Smooth muscle cell (in vitro differentiated cells): ENCODE results near the gene CAPN5. TPM values are rescaled to one million over a fixed set of nuclear protein-coding genes. Genes with fewer than 3 reads are reported as not detected.
"Not testable (repeated sequence)": the region's sequence is repeated elsewhere in the genome, so short reads cannot be mapped to it uniquely, and the experiment has no call there.

Experiments
- DNase-seq: peaks from one replicate; lab custom pipeline; 2025; ENCODE audit not compliant: unreplicated experiment; lab: John Stamatoyannopoulos, UW
- H2AFZ ChIP-seq: fragments of 200-600 bp; sonication (generic); 2 replicates; pipeline ENCODE4 v1.6.0; 2016; ENCODE audit warnings: antibody characterized with exemption, low read depth, mild to moderate bottlenecking
- H3F3A ChIP-seq: fragments of 200-600 bp; sonication (generic); 2 replicates; pipeline ENCODE4 v1.6.0; 2017; ENCODE audit warnings: antibody characterized with exemption, low read depth
- H3K27ac ChIP-seq: fragments of 200-600 bp; sonication (generic); 2 replicates; pipeline ENCODE4 v1.5.1; 2016; ENCODE audit warnings: low read depth, mild to moderate bottlenecking
- H3K27me3 ChIP-seq: fragments of 200-600 bp; sonication (generic); 2 replicates; pipeline ENCODE4 v1.6.1; 2016; ENCODE audit warnings: low read depth, mild to moderate bottlenecking
- H3K36me3 ChIP-seq: fragments of 200-600 bp; sonication (generic); 2 replicates; pipeline ENCODE4 v1.5.1; 2016; ENCODE audit warnings: low read depth
- H3K4me1 ChIP-seq: fragments of 200-600 bp; sonication (generic); 2 replicates; pipeline ENCODE4 v1.5.1; 2016; ENCODE audit warnings: low read depth
- H3K4me2 ChIP-seq: fragments of 200-600 bp; sonication (generic); 2 replicates; pipeline ENCODE4 v1.6.0; 2016; ENCODE audit warnings: mild to moderate bottlenecking
- H3K4me3 ChIP-seq: fragments of 200-600 bp; sonication (generic); 2 replicates; pipeline ENCODE4 v1.5.1; 2016; ENCODE audit warnings: mild to moderate bottlenecking
- H3K79me2 ChIP-seq: fragments of 200-600 bp; sonication (generic); 2 replicates; pipeline ENCODE4 v1.6.0; 2016; ENCODE audit warnings: low read depth, mild to moderate bottlenecking
- H3K9ac ChIP-seq: fragments of 200-600 bp; sonication (generic); 2 replicates; pipeline ENCODE4 v1.6.0; 2016; ENCODE audit warnings: low read depth
- H3K9me3 ChIP-seq: fragments of 200-600 bp; sonication (generic); replicated peaks from 2 replicates; pipeline ENCODE4 v1.5.1; 2016; ENCODE audit warnings: low read depth
- H4K20me1 ChIP-seq: fragments of 200-600 bp; sonication (generic); 2 replicates; pipeline ENCODE4 v1.6.0; 2016; ENCODE audit warnings: low read depth
- CTCF ChIP-seq: fragments of 200-600 bp; sonication (generic); IDR thresholded peaks from 2 replicates; pipeline ENCODE4 v1.5.1; 2017; ENCODE audit warnings: borderline replicate concordance, mild to moderate bottlenecking, antibody characterized with exemption; ENCODE audit not compliant: insufficient read depth, poor library complexity, severe bottlenecking
- WGBS: methylation state at CpG from one replicate; pipeline ENCODE4 v1.1.7; 2016; ENCODE audit warnings: low lambda C conversion rate; 5-methylcytosine and 5-hydroxymethylcytosine counted together
- polyA plus RNA-seq: library from polyadenylated mRNA; unstranded; fragments of >200 nt; fragmentation: Nextera tagmentation; extraction: Ambion mirVana; gene quantifications from 2 replicates; pipeline ENCODE4 v1.2.1, GENCODE V29; 2016
- total RNA-seq: library from RNA; depleted of rRNA; stranded (reverse); fragments of >200 nt; gene quantifications from 2 replicates; pipeline ENCODE4 v1.2.3, GENCODE V29; 2014

The CAPN5 gene
- total and polyA plus RNA-seq, 2 experiments from 2014 or later = 15.5 to 23.1 TPM

GRCh38 chr11:77095551-77096490, 29.1 kb downstream of the CAPN5 start:
- Histone ChIP-seq H2AFZ (no peak overlapping the region), H4K20me1 (peaks cover 9% of the 10 kb centered on the region), H3K4me3 (no peak overlapping the region), H3K79me2 (no peaks in the 10 kb centered on the region), H3K27me3 (no peaks in the 10 kb centered on the region), H3F3A (no peaks in the 10 kb centered on the region), H3K4me1 (no peaks in the 10 kb centered on the region), H3K9ac (no peak overlapping the region), H3K9me3 (no peaks in the 10 kb centered on the region), H3K36me3 (no peaks in the 10 kb centered on the region), H3K27ac (no peak overlapping the region), H3K4me2 (no peak overlapping the region)
- 94% methylated on average over 21 of the region's 21 CpGs for WGBS
- DNase-seq = no peak
- TF ChIP-seq CTCF = no peak

DNA sequence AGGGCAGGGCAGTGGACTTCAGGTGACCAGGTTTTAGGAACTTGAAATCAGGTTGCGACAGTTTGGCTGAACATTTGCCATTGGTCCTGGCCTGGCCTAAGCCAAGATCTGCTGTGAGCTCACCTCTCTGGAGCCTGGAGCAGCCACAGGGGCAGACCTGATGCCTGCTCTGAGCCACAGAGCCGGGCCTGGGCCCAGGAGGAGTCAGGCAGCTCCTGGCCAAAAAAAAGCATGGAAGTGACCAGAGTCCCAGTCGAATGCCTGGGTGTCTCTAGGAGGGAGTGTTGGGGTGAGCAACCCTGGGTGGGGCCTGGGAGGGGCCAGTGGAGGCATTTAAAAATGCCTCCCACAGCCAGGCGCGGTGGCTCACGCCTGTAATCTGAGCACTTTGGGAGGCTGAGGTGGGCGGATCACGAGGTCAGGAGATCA, 29.8 kb downstream of the CAPN5 start:
- Histone ChIP-seq H3K27me3 (no peaks in the 10 kb centered on the region), H3K4me3 (no peak overlapping the region), H3K4me2 (no peak overlapping the region), H2AFZ (no peak overlapping the region), H3K9me3 (no peaks in the 10 kb centered on the region), H3K9ac (no peak overlapping the region), H3K4me1 (no peaks in the 10 kb centered on the region), H3K79me2 (no peaks in the 10 kb centered on the region), H3K36me3 (no peaks in the 10 kb centered on the region), H3K27ac (no peak overlapping the region), H3F3A (no peaks in the 10 kb centered on the region), H4K20me1 (peaks cover 1% of the 10 kb centered on the region)
- TF ChIP-seq CTCF = no peak
- no peak for DNase-seq
- WGBS = 90% methylated on average over 8 of the region's 8 CpGs

GRCh38 chr11:77097180-77097579, 30.4 kb downstream of the CAPN5 start:
- not testable (repeated sequence) for H2AFZ ChIP-seq, DNase-seq, H3K36me3 ChIP-seq, H4K20me1 ChIP-seq, H3F3A ChIP-seq, H3K4me3 ChIP-seq, H3K4me2 ChIP-seq, H3K79me2 ChIP-seq, H3K27me3 ChIP-seq, H3K4me1 ChIP-seq, H3K27ac ChIP-seq, H3K9me3 ChIP-seq, H3K9ac ChIP-seq
- WGBS = 92% methylated on average over 4 of the region's 4 CpGs

DNA sequence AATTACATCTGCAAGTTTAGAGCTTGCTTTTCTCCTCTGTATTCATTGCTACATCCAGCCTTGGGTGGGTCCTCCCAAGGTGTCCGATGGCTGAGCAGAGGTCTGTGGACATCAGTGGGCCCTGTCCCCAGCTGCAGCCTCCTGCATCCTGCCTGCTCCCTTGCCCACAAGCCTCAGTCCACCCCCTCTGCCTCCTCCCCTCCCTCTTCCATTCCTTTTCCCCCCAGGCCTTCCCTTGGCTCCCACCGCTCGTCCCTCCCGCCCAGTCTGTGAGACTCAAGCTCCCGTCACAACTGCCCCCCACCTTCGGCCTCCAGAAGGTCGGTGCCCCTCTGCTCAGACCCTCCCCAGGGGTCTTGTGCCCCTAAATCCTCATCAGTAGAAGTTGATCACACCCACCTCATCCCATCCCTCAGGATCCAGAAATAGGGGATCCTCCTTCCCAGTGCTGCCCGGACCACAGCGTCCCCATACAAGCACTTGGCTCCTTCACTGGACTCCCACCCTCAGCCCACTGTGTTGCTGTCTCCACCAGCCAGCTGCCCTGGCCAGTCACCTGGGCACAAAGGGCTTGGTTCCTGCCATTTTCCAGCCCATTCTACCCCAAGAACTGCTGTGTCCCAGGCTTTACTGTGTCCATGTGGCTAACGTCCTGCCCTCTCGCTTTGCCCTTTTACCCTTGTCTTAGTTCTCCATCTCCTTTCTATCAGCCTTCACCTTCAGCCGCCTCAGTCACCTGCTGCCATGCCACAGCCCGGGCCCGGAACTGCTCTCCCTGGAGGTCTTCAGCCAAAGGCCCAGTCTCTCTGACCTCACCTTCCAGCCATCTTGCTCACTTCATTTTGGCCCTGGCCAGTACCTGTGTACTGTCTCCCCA, 33.6 kb downstream of the CAPN5 start:
- WGBS = 96% methylated on average over 11 of the region's 14 CpGs
- Histone ChIP-seq H3K79me2 (no peaks in the 10 kb centered on the region), H3K4me1 (no peaks in the 10 kb centered on the region), H3K36me3 (no peaks in the 10 kb centered on the region), H3K4me2 (no peak overlapping the region), H3K9me3 (no peaks in the 10 kb centered on the region), H4K20me1 (peaks cover 8% of the 10 kb centered on the region), H3K27ac (no peak overlapping the region), H3K4me3 (no peak overlapping the region), H3F3A (no peaks in the 10 kb centered on the region), H2AFZ (no peak overlapping the region), H3K27me3 (no peaks in the 10 kb centered on the region), H3K9ac (no peak overlapping the region)
- DNase-seq = no peak
- no peak for TF ChIP-seq CTCF
